GM12875 (cell line): Measurements from ENCODE around the gene SLC22A23.

ENCODE experiments used
- H3K4me3 ChIP-seq: one replicate; pipeline ENCODE4 v1.5.1; 2011; ENCODE audit warnings: low read depth, low read length, control low read depth
- TF ChIP-seq, protein P1 (sequence below): IDR thresholded peaks from 2 replicates; pipeline ENCODE4 v1.5.1; 2011; ENCODE audit warnings: low read depth, mild to moderate bottlenecking, control low read depth, inconsistent platforms, low read length, moderate library complexity, borderline replicate concordance; ENCODE audit not compliant: insufficient read depth

The SLC22A23 gene

GRCh38 chr6:3340894-3341293, 116.0 kb downstream of the SLC22A23 start:
- TF ChIP-seq, protein P1, sequence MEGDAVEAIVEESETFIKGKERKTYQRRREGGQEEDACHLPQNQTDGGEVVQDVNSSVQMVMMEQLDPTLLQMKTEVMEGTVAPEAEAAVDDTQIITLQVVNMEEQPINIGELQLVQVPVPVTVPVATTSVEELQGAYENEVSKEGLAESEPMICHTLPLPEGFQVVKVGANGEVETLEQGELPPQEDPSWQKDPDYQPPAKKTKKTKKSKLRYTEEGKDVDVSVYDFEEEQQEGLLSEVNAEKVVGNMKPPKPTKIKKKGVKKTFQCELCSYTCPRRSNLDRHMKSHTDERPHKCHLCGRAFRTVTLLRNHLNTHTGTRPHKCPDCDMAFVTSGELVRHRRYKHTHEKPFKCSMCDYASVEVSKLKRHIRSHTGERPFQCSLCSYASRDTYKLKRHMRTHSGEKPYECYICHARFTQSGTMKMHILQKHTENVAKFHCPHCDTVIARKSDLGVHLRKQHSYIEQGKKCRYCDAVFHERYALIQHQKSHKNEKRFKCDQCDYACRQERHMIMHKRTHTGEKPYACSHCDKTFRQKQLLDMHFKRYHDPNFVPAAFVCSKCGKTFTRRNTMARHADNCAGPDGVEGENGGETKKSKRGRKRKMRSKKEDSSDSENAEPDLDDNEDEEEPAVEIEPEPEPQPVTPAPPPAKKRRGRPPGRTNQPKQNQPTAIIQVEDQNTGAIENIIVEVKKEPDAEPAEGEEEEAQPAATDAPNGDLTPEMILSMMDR: no peak
- H3K4me3 ChIP-seq: no peak overlapping the region

GRCh38 chr6:3340358-3340802, 116.5 kb downstream of the SLC22A23 start:
- TF ChIP-seq, protein P1: no peak
- no peak overlapping the region for H3K4me3 ChIP-seq

- no peak overlapping the region for H3K4me3 ChIP-seq
- TF ChIP-seq, protein P1: no peak
Measured at GRCh38 chr6:3339811-3340210, 117.0 kb downstream of the SLC22A23 start.

- TF ChIP-seq, protein P1: no peak
- H3K4me3 ChIP-seq: no peak overlapping the region
Measured at GRCh38 chr6:3337521-3338350, 119.1 kb downstream of the SLC22A23 start.

DNA sequence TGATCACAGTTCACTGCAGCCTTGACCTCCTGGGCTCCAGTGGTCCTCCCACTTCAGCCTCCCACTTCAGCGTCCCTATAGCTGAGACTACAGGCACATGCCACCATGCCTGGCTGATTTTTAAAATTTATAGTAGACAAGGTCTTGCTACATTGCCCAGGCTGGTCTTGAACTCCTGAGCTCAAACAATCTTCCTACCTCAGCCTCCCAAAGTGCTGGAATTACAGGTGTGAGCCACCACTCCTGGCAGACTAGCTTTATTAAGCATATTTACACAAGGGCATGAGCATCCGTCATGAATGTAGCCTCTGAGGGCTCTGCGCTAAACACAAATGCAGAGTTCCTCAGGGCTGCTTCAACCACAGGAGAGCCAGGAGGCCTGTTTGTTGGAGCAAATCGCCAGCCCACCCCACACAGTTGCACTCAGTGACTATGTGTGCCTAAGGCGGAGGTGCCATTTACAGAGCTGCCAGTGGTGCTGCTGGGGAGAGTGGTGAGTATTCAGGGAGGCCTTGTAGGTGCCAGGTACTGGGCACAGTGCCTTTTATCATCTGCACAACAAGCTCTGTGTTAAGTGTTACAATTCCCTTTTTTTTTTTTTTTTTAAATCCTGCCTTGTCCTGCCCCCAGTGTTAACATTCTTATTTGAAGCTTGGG, 119.9 kb downstream of the SLC22A23 start:
- TF ChIP-seq, protein P1: no peak

GRCh38 chr6:3336066-3336786, 120.6 kb downstream of the SLC22A23 start:
- TF ChIP-seq, protein P1: no peak
- H3K4me3 ChIP-seq: no peak overlapping the region

More for the DNA sequence above, 119.9 kb downstream of the SLC22A23 start:
- no peak overlapping the region for H3K4me3 ChIP-seq
